SK-N-MC (cell line): ENCODE measurements around the gene SESTD1.

Experiments
- EZH2 ChIP-seq: fragments of 200-600 bp; sonication (generic); IDR thresholded peaks from one replicate; pipeline ENCODE4 v1.6.1; 2017; ENCODE audit warnings: antibody characterized with exemption
- FOXP2 ChIP-seq: optimal IDR thresholded peaks from 2 replicates; pipeline ENCODE3; 2011; ENCODE audit warnings: mild to moderate bottlenecking, moderate library complexity; ENCODE audit not compliant: insufficient read depth; ENCODE audit errors: extremely low read length, control extremely low read depth
- POLR2AphosphoS5 ChIP-seq: IDR thresholded peaks from 2 replicates; pipeline ENCODE4 v1.6.1; 2012; ENCODE audit warnings: mild to moderate bottlenecking, low read depth, low read length, borderline replicate concordance

GRCh38 chr2:179165356-179166000 lies 99.2 kb downstream of the SESTD1 start:
- no peak for TF ChIP-seq POLR2AphosphoS5
- TF ChIP-seq EZH2 = no peak
- TF ChIP-seq FOXP2 = no peak
